GM23338 (cell line): Measurements from ENCODE around the gene HNRNPR.

ENCODE experiments used
- CREB1 ChIP-seq: fragments of 250-450 bp; sonication (Bioruptor Pico); IDR thresholded peaks from 2 replicates; pipeline ENCODE4 v1.5.0; 2020; ENCODE audit warnings: low read depth, mild to moderate bottlenecking, moderate library complexity
- CTCF ChIP-seq, 2 experiments: fragments of 200-600 bp in 1 of 2; sonication (generic) in 1 of 2; conservative IDR thresholded peaks; 2 replicates each; pipeline versions ENCODE4 v1.5.1 to v1.6.1; 2016 to 2017; ENCODE audit warnings: antibody characterized with exemption in 2 of 2, low read depth in 2 of 2, mild to moderate bottlenecking in 2 of 2, moderate library complexity in 1 of 2
- ETS1 ChIP-seq: IDR thresholded peaks from 2 replicates; pipeline ENCODE4 v1.6.1; 2016; ENCODE audit warnings: antibody characterized with exemption
- EZH2 ChIP-seq: fragments of 200-600 bp; sonication (generic); IDR thresholded peaks from one replicate; pipeline ENCODE4 v1.8.0; 2017; ENCODE audit warnings: antibody characterized with exemption, mild to moderate bottlenecking, low read depth; ENCODE audit not compliant: unreplicated experiment
- EZH2phosphoT487 ChIP-seq: fragments of 200-600 bp; sonication (generic); IDR thresholded peaks from one replicate; pipeline ENCODE4 v1.8.1; 2018; ENCODE audit warnings: antibody characterized with exemption; ENCODE audit not compliant: unreplicated experiment
- POLR2AphosphoS5 ChIP-seq: IDR thresholded peaks from 2 replicates; pipeline ENCODE4 v1.6.1; 2016; ENCODE audit warnings: antibody characterized with exemption, low read depth
- TF ChIP-seq, protein P1 (sequence below): IDR thresholded peaks from one replicate; pipeline ENCODE4 v1.6.1; 2018; ENCODE audit warnings: antibody characterized with exemption; ENCODE audit not compliant: unreplicated experiment

DNA sequence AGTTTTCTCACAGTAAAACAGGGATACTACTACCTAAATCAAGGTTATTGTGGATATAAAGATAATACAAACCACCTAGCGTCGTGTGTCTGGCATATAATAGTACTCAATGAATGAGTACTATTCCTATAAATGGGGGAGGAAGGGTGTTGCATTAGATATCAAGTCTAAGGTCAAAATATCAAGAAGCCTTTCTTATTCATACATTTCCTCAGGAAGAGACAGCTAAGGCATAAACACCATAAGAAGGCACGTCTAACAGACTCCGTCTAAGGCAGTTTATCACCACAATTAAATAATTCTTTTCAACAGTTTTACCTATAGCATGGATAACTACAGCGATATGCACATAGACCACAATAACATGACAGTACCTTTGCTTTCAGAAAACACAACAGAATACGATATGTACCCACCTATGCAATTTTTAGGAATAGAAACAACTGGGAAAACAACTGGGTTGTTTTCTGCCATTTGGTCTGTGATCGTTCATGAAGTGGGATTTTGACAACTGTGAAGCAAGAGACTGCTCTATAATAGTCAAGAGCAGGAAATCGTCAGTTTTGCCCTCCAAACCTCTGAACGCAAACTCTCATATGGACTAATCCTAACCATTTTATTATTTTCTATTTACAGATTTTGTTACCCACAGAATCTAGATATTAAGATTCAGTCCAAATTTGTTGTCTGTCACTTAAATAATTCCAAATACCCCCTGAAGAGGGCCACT lies 53.1 kb downstream of the HNRNPR start:
- TF ChIP-seq CTCF (conservative IDR thresholded peaks at IDR 0.05; ENCODE audit: low read depth in 2 of 2) (no peak), POLR2AphosphoS5 (no peak), ETS1 (no peak), EZH2 (no peak), CREB1 (no peak), EZH2phosphoT487 (no peak)
- TF ChIP-seq, protein P1, sequence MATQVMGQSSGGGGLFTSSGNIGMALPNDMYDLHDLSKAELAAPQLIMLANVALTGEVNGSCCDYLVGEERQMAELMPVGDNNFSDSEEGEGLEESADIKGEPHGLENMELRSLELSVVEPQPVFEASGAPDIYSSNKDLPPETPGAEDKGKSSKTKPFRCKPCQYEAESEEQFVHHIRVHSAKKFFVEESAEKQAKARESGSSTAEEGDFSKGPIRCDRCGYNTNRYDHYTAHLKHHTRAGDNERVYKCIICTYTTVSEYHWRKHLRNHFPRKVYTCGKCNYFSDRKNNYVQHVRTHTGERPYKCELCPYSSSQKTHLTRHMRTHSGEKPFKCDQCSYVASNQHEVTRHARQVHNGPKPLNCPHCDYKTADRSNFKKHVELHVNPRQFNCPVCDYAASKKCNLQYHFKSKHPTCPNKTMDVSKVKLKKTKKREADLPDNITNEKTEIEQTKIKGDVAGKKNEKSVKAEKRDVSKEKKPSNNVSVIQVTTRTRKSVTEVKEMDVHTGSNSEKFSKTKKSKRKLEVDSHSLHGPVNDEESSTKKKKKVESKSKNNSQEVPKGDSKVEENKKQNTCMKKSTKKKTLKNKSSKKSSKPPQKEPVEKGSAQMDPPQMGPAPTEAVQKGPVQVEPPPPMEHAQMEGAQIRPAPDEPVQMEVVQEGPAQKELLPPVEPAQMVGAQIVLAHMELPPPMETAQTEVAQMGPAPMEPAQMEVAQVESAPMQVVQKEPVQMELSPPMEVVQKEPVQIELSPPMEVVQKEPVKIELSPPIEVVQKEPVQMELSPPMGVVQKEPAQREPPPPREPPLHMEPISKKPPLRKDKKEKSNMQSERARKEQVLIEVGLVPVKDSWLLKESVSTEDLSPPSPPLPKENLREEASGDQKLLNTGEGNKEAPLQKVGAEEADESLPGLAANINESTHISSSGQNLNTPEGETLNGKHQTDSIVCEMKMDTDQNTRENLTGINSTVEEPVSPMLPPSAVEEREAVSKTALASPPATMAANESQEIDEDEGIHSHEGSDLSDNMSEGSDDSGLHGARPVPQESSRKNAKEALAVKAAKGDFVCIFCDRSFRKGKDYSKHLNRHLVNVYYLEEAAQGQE = no peak
